Activated naive CD4-positive, alpha-beta T cell treated with anti-CD3 and anti-CD28 coated beads, Interleukin-2, amount 50 U/mL, for 24 hours (primary cell): ENCODE data around the gene SHANK3.

ENCODE experiments used
- H3K27ac Mint-ChIP-seq: one replicate; pipeline ENCODE4 v1.8.0; 2021; ENCODE audit warnings: mild to moderate bottlenecking, mixed read lengths
- H3K27me3 Mint-ChIP-seq: one replicate; pipeline ENCODE4 v1.8.0; 2021; ENCODE audit warnings: mixed read lengths
- H3K36me3 Mint-ChIP-seq: one replicate; pipeline ENCODE4 v1.8.0; 2021; ENCODE audit warnings: mixed read lengths
- H3K4me1 Mint-ChIP-seq: one replicate; pipeline ENCODE4 v1.8.0; 2021; ENCODE audit warnings: mixed read lengths
- H3K4me3 Mint-ChIP-seq: one replicate; pipeline ENCODE4 v1.8.0; 2021; ENCODE audit warnings: mild to moderate bottlenecking, mixed read lengths
- H3K9me3 Mint-ChIP-seq: one replicate; pipeline ENCODE4 v1.8.0; 2021; ENCODE audit warnings: mixed read lengths

Gene SHANK3

DNA sequence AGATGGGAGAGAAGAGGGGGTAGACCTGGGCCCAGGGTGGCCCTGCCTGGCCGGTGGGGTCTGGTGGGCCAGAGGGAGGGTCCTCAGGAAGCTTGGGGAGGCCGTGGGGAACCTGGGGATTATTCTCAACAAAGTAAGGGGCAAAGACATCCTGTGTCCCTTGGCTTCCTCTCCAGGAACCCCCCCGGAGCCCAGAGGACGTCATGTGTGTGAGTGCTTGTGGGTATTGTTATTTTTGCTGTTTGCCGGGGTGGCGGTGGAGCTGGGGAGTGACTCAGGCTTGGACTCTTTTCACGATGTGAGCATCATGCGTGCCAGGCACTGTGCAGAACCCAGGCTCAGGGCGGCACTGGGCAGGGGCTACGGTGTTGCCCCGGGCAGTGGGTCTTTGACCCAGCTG lies 982 bp upstream of the SHANK3 start:
- Mint-ChIP-seq H3K4me3 (no peak overlapping the region), H3K27ac (peak overlapping the region; percentile 61), H3K9me3 (no peaks in the 10 kb centered on the region), H3K27me3 (peaks cover 17% of the 10 kb centered on the region), H3K4me1 (peaks cover 6% of the 10 kb centered on the region), H3K36me3 (no peaks in the 10 kb centered on the region)

DNA sequence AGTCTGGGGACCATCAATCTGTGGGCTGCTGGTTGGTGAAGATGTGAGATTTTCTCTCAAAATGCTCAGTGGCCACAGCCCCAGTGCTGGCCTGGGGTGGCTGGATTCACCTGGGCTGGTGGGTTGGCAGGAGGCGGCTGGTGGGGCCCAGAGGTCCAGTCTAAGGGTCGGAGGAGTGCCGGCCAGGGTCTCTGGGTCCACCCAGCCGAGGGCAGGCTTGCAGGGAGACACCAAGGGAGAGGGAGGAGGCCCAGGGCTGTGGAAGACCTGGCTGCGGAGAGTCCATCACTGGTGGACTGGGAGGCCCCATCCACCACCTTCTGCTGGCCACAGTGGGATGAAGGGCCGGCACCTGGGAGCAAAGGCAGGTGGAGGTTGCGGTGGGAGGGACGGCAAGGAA lies 582 bp upstream of the SHANK3 start:
- no peak overlapping the region for H3K4me3 Mint-ChIP-seq
- no peaks in the 10 kb centered on the region for H3K36me3 Mint-ChIP-seq
- H3K4me1 Mint-ChIP-seq: peaks cover 6% of the 10 kb centered on the region
- no peaks in the 10 kb centered on the region for H3K9me3 Mint-ChIP-seq
- H3K27ac Mint-ChIP-seq: no peak overlapping the region
- peaks cover 16% of the 10 kb centered on the region for H3K27me3 Mint-ChIP-seq

DNA sequence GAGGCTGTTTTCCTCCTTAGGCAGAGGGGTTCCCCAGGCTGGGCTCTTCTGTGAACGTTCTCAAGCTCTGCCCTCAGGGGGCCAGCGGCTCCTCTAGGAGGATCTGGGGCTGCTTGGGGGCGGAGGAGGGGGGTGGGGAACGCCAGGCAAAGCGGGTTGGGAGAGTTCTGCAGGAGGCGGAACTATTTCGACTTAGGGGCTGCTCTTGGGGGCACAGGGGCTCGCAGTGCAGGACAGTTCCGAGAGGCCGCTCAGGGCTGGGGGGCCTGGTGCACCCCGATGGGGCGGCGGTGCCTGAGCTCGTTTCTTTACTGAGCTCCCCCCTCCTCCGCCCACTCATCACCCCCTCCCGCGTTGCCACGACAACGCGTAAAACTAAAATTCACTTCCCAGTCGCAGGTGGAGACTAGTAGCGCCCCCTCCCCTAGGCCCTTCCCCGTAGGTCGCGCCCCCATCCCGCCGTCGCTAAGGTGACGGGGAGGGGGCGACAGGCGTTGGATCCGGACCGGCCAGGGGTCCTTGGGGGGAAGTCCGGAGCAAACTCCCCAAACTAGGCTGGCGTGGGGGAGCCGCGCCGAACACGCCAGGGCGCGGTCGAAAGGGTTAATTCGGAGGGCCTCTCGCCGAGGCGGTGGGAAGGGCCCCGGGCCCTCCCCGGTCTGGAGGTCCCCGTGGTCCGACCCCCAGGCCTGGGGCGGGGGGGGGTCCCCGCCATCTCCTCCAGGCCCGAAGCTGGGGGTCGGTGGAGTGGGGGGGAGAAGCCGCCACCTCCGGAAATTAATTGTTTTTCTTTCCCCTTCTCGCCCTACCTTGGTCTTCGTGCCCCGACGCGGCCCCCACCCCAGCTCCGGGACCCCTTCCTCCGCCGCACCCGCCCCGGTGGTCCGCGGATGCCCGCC lies 857 bp downstream of the SHANK3 start:
- Mint-ChIP-seq H3K4me1 (peaks cover 6% of the 10 kb centered on the region), H3K27me3 (peaks cover 15% of the 10 kb centered on the region), H3K36me3 (no peaks in the 10 kb centered on the region), H3K27ac (no peak overlapping the region), H3K4me3 (peak overlapping the region; percentile 39), H3K9me3 (no peaks in the 10 kb centered on the region)

DNA sequence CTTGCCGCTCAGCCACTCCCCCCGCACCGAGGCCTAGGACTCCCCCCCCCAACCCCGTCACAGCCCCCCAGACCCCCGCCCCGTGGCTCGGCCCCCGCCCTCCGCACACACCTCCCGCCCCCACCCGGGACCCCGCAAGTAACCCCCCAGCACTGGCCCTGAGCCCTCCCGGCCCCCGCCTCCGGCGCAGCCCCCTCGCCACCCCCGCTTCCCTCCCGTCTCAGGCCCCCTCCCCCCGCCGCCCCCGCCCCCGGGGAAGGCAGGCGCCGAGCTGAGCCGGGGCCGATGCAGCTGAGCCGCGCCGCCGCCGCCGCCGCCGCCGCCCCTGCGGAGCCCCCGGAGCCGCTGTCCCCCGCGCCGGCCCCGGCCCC lies 1.5 kb downstream of the SHANK3 start:
- Mint-ChIP-seq H3K27ac (no peak overlapping the region), H3K9me3 (no peaks in the 10 kb centered on the region), H3K4me3 (no peak overlapping the region), H3K27me3 (peaks cover 15% of the 10 kb centered on the region), H3K36me3 (no peaks in the 10 kb centered on the region), H3K4me1 (peaks cover 6% of the 10 kb centered on the region)

DNA sequence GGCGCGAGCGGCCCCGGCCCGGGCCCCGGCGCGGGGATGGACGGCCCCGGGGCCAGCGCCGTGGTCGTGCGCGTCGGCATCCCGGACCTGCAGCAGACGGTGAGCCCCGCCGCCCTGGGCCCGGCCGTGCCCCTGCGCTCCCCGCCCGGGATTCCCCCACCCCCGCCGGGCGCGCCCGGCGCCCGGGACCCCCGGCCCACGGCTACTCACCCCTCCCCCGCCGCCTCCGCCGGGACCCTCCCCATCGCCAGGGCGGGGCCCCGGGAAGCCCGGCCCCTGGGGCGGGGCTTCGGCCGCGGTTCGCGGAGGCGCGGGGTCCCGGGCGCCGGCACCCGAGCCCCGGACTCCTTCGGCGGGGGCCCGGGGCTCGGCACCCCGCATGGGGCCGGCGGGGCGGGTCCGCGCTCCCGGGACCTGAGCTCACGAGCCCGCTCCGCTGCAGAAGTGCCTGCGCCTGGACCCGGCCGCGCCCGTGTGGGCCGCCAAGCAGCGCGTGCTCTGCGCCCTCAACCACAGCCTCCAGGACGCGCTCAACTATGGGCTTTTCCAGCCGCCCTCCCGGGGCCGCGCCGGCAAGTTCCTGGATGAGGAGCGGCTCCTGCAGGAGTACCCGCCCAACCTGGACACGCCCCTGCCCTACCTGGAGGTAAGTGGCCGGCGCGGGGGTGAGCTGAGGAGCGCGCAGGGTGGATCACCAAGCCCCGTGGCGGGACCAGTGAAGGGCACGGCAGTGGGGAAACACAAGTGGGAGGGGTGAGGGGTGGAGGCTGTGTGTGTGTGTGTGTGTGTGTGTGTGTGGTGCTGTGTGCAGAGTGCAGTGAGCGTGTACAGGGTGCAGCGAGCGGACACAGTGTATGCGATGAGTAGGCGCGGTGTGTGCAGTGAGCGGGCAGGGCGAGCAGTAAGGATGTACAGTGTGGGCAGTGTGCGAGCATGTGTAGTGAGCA lies 2.3 kb downstream of the SHANK3 start:
- Mint-ChIP-seq H3K27ac (no peak overlapping the region), H3K27me3 (peaks cover 15% of the 10 kb centered on the region), H3K4me1 (peaks cover 6% of the 10 kb centered on the region), H3K9me3 (no peaks in the 10 kb centered on the region), H3K36me3 (no peaks in the 10 kb centered on the region), H3K4me3 (peak overlapping the region; percentile 58)

DNA sequence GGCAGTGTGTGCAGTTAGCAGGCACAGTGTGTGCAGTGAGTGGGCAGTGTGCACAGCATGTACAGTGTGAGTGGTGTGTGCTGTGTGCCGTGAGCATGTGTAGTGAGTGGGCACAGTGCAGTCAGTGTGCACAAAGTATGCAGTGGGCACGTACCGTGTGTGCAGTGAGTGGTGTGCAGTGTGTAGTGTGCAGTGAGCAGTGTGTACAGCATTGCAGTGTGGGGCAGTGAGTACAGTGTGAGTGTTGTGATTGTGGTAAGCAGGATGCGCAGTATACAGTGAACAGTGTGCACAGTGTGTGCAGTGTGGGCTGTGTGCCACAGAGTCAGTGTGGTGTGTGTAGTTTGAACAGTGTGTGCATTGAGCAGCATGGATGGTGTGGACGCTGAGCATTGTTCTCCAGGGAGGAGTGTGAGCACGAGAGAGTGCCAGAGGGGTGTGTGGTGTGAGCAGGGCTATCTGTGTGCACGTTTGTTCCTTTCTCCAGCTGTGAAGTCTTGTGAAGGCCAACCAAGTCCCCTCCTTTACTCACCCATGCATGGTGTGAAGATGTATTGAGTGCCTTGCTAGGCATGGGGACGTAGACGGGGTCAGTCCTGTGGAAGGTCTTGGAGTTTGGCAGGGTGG lies 3.0 kb downstream of the SHANK3 start:
- no peak overlapping the region for H3K27ac Mint-ChIP-seq
- peaks cover 15% of the 10 kb centered on the region for H3K27me3 Mint-ChIP-seq
- H3K9me3 Mint-ChIP-seq: no peaks in the 10 kb centered on the region
- H3K4me3 Mint-ChIP-seq: peak overlapping the region; percentile 58
- H3K4me1 Mint-ChIP-seq: peaks cover 6% of the 10 kb centered on the region
- H3K36me3 Mint-ChIP-seq: no peaks in the 10 kb centered on the region

DNA sequence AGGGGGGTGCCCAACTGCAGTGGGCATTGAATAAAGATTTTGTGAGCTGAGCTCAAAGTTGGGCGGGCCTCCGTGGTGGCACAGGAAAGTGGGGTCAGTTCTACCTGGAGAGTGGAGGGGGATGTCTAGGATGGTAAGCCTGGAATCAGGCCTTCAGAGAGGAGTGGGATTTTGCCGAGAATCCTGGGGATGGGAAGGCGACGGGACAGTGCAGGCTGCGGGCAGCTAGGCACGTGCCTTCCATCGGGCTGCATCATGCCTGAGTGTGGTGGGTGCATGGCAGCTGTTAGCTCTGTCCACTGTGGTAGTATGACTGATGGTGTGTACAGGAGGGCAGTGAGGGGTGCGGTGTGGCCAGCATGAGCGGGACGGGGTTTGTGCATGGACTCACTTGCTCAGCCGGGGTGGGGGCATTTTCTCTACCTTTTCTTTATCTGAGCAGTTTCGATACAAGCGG lies 3.6 kb downstream of the SHANK3 start:
- Mint-ChIP-seq H3K4me1 (peaks cover 6% of the 10 kb centered on the region), H3K9me3 (no peaks in the 10 kb centered on the region), H3K36me3 (no peaks in the 10 kb centered on the region), H3K4me3 (no peak overlapping the region), H3K27me3 (peaks cover 15% of the 10 kb centered on the region), H3K27ac (no peak overlapping the region)

DNA sequence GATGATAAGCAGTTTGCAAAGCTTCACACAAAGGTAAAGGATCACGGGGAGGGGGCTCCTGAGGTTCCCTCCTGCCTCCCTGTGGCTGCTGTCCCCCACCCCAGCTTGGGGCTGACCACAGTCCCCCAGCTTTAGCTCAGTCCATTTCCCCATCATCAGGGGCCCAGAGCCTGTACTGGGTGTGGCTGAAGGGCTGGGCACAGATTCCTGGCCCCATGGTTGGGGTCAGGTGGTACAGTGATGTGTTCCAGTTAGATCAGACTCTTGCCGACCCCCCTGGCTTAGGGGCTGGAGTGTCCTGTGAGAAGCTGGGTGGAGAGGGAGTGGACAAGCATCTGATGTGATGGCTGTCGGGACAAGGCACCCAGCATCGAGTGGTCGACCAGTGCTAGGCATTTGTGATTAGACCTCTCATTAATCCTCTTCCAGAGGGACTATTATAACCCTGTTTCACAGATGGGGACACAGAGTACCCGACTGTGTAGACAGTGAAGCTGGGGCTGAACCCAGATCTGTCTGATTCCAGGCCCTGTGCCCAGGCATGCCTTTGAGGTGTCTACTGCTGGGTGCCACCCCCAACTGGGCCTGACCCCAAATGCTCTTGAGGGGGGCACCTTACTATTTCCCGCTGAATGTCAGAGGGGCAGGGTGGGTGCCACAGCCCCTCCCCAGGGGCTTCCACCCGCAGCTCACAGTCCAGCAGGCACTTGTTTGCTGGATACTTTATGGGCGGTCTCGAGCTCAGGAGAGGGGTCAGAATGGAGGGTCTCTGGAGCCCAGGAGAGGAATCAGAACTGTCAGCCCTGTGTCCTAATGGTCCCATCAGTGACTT lies 4.3 kb downstream of the SHANK3 start:
- no peak overlapping the region for H3K27ac Mint-ChIP-seq
- peaks cover 6% of the 10 kb centered on the region for H3K4me1 Mint-ChIP-seq
- H3K27me3 Mint-ChIP-seq: peaks cover 15% of the 10 kb centered on the region
- no peak overlapping the region for H3K4me3 Mint-ChIP-seq
- H3K9me3 Mint-ChIP-seq: no peaks in the 10 kb centered on the region
- no peaks in the 10 kb centered on the region for H3K36me3 Mint-ChIP-seq

DNA sequence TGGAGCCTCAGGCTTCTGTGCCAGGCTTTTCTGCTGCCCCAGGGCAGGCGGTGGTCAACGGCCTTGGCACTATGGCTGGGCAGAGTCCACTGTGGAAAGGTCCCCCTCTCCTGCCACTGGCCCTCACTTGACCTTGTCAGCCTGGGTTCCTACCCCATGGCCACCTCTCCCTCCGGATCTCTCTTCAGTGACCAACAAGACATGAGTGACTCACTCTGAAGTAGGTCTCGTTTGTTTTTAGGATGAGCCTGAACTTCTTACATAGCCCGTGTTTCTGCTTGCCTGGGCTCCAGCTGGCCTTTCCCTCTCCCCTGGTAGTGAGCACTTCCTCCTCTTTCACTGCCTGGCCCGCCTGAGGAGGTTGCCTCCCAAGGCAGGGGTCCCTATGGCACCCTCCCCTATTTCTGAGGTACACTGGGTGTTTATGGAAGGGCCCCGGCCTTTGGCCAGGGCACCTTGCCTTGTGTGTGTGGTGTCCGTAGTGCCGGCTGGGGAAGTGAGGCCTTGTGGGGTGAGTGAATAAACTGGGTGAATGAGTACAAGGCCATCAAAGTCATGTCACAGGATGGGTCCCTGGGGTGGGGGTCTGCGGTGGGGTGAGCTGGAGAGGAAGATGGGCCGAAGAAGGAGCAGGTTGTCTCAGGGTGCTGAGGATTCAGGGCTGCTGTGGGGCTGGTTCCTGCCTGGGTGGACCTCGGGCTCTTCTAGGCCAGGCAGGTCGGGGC lies 5.0 kb downstream of the SHANK3 start:
- H3K9me3 Mint-ChIP-seq: no peaks in the 10 kb centered on the region
- H3K4me3 Mint-ChIP-seq: no peak overlapping the region
- no peak overlapping the region for H3K27ac Mint-ChIP-seq
- no peaks in the 10 kb centered on the region for H3K36me3 Mint-ChIP-seq
- H3K4me1 Mint-ChIP-seq: peaks cover 5% of the 10 kb centered on the region
- H3K27me3 Mint-ChIP-seq: peaks cover 14% of the 10 kb centered on the region

DNA sequence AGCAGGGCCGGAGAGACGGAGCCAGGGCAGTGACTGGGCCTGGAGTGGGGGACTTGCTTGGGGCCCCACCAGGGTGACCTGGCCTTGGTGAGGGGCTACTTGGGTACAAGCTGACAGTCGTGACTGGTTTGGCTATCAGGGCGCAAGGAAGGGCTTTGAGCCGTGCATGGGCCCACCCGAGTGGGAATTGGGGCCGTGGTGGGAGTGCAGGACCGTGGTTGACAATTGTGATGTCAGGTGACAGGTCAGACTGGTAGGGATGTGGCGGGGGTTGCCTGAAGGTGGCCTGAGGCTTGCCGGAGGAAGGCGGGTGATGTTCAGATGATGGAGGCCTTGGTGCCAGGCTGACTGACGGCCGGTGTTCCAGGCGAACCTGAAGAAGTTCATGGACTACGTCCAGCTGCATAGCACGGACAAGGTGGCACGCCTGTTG lies 5.6 kb downstream of the SHANK3 start:
- H3K4me1 Mint-ChIP-seq: no peaks in the 10 kb centered on the region
- H3K9me3 Mint-ChIP-seq: no peaks in the 10 kb centered on the region
- no peak overlapping the region for H3K4me3 Mint-ChIP-seq
- H3K36me3 Mint-ChIP-seq: no peaks in the 10 kb centered on the region
- H3K27ac Mint-ChIP-seq: no peak overlapping the region
- peaks cover 10% of the 10 kb centered on the region for H3K27me3 Mint-ChIP-seq

DNA sequence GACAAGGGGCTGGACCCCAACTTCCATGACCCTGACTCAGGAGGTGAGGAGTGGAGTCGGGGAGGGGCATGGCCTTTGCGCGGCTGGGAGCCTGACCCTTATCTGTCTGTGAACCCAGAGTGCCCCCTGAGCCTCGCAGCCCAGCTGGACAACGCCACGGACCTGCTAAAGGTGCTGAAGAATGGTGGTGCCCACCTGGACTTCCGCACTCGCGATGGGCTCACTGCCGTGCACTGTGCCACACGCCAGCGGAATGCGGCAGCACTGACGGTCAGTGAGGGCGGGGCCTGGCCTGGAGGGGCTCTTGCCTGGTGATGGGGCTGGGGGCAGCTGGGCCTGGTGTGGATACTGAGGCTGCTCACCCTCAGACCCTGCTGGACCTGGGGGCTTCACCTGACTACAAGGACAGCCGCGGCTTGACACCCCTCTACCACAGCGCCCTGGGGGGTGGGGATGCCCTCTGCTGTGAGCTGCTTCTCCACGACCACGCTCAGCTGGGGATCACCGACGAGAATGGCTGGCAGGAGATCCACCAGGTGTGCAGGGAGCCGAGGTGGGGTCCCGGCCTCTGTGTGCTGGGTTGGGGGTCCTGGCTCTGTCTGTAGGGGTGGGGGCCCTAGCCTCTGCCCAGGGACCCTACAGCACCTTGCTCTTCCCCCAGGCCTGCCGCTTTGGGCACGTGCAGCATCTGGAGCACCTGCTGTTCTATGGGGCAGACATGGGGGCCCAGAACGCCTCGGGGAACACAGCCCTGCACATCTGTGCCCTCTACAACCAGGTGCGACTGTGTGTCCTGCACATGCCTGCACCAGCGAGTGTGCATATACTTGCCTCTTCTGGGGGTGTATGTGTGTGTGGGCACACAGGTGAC lies 6.3 kb downstream of the SHANK3 start:
- no peaks in the 10 kb centered on the region for H3K9me3 Mint-ChIP-seq
- H3K36me3 Mint-ChIP-seq: no peaks in the 10 kb centered on the region
- peaks cover 10% of the 10 kb centered on the region for H3K27me3 Mint-ChIP-seq
- no peak overlapping the region for H3K4me3 Mint-ChIP-seq
- no peak overlapping the region for H3K27ac Mint-ChIP-seq
- H3K4me1 Mint-ChIP-seq: no peaks in the 10 kb centered on the region

DNA sequence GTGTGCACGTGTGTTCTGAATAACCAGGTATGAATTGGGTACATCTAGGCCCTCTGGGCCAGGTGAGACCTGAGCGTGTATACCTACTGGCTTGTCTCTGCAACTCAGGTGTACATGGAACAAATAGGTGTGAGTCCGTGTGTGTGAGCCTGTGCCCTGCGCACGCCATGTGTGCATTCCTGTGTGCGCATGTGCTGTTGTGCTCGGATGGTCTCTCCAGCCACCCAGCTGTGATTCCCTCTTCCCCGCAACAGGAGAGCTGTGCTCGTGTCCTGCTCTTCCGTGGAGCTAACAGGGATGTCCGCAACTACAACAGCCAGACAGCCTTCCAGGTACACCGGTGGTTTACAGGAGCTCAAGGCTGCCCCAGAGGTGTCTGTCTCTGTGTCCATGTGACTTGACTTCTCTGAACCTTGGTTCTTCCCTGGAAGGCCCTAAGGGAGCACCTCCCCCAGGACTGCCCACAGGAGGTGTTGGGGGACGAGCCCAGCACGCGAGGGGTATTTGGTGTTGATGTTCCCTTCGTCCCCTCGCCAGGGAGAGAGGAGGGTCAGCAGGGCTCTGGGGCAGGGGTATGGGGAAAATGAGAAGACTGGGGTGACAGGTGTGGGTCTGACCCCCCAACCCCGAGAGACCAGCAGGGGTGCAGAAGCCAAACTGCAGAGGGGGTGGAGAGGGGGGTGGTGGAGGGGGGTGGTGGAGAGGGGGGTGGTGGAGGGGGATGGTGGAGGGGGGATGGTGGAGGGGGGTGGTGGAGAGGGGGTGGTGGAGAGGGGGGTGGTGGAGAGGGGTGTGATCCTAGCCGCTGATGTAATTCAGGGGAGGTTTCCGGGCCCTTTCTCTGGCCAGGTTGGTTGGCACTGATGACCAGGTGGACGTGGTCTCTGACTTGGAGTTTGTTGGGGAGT lies 10.7 kb downstream of the SHANK3 start:
- Mint-ChIP-seq H3K4me1 (no peaks in the 10 kb centered on the region), H3K27ac (no peak overlapping the region)

DNA sequence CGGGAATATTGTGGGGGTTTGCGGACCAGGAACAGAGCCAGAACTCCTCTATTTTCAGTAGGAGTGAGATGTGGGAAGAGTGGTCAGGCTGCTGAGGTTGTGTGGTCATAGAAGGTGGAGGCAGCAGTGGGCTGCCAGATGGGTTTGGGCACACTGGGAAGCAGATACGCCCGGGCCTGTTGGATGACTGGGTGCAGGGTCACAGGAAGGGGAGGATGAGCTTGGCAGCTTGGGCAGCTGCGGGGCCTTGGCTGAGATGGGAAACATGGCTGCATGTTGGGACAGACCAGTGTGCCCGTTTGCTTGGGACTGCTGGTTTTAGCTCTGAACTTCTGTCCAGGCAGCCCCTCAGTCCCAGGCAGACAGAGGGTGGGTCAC lies 11.4 kb downstream of the SHANK3 start:
- H3K4me1 Mint-ChIP-seq: no peaks in the 10 kb centered on the region
- H3K4me3 Mint-ChIP-seq: no peak overlapping the region
- no peaks in the 10 kb centered on the region for H3K36me3 Mint-ChIP-seq
- H3K27ac Mint-ChIP-seq: no peak overlapping the region
- no peaks in the 10 kb centered on the region for H3K27me3 Mint-ChIP-seq
- H3K9me3 Mint-ChIP-seq: no peaks in the 10 kb centered on the region

More for the DNA sequence above, 10.7 kb downstream of the SHANK3 start:
- Mint-ChIP-seq H3K9me3 (no peaks in the 10 kb centered on the region), H3K36me3 (no peaks in the 10 kb centered on the region), H3K27me3 (no peaks in the 10 kb centered on the region), H3K4me3 (no peak overlapping the region)
